22Rv1 (cell line): ENCODE data around the gene GABRG2.

Experiments
- ZFX ChIP-seq: fragments of 450-650 bp; IDR thresholded peaks from 2 replicates; pipeline ENCODE4 v1.6.1; 2017; ENCODE audit warnings: antibody characterized with exemption, borderline replicate concordance
- TF ChIP-seq, protein P1 (sequence below): fragments of 450-650 bp; IDR thresholded peaks from 2 replicates; pipeline ENCODE4 v1.5.1; 2017; ENCODE audit warnings: mild to moderate bottlenecking

DNA sequence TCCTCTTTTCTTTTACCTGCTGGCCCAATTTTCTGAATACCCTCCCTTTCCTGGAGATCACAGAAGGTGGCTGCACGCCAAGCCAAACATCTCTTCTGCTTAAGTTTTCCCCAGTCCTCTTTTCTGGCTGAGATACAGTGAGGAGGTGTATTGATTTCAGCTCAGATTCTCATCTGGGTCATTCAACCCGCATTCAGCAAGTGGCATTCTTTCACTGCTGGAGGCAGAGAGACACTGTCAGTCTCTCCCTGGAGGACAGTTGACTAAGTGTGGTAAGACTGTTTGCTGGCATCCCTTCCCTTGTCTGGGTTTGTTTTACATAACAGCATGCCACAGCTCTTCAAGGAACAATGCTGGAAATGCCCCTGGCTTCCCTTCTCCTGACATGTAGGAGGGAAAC, 60.5 kb downstream of the GABRG2 start:
- TF ChIP-seq, protein P1, sequence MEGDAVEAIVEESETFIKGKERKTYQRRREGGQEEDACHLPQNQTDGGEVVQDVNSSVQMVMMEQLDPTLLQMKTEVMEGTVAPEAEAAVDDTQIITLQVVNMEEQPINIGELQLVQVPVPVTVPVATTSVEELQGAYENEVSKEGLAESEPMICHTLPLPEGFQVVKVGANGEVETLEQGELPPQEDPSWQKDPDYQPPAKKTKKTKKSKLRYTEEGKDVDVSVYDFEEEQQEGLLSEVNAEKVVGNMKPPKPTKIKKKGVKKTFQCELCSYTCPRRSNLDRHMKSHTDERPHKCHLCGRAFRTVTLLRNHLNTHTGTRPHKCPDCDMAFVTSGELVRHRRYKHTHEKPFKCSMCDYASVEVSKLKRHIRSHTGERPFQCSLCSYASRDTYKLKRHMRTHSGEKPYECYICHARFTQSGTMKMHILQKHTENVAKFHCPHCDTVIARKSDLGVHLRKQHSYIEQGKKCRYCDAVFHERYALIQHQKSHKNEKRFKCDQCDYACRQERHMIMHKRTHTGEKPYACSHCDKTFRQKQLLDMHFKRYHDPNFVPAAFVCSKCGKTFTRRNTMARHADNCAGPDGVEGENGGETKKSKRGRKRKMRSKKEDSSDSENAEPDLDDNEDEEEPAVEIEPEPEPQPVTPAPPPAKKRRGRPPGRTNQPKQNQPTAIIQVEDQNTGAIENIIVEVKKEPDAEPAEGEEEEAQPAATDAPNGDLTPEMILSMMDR: no peak
- no peak for TF ChIP-seq ZFX
